Panc1 (cell line): ENCODE data around the gene USH2A.

ENCODE experiments used
- POLR2AphosphoS5 ChIP-seq: IDR thresholded peaks from 2 replicates; pipeline ENCODE4 v1.6.1; 2012; ENCODE audit warnings: mild to moderate bottlenecking, low read depth, low read length, moderate library complexity
- TCF7L2 ChIP-seq: IDR thresholded peaks from 2 replicates; pipeline ENCODE4 v1.6.1; 2011; ENCODE audit warnings: mild to moderate bottlenecking, low read depth, low read length, inconsistent platforms
- TF ChIP-seq, protein P1 (sequence below): fragments of 450-650 bp; IDR thresholded peaks from 2 replicates; pipeline ENCODE4 v1.5.1; 2017; ENCODE audit warnings: mild to moderate bottlenecking

DNA sequence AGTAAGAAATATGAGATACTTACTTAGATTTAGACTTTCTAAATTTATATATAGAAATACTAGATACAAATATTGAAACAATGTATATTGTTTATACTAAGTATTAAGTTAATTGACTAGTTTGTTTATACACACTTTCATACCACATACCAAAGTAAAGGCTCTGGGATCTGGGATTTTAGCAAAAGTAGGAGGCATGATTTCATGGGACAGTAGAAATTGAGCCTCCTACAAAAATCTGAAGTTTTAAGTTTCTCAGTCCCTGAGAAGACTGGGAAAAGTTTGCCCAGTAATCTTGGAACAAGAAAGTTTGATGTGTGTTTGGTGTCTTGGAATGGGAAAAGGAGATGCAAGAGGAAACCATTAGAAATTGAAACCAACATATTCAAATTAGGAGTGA, 825.3 kb downstream of the USH2A start:
- TF ChIP-seq TCF7L2 = no peak
- TF ChIP-seq, protein P1, sequence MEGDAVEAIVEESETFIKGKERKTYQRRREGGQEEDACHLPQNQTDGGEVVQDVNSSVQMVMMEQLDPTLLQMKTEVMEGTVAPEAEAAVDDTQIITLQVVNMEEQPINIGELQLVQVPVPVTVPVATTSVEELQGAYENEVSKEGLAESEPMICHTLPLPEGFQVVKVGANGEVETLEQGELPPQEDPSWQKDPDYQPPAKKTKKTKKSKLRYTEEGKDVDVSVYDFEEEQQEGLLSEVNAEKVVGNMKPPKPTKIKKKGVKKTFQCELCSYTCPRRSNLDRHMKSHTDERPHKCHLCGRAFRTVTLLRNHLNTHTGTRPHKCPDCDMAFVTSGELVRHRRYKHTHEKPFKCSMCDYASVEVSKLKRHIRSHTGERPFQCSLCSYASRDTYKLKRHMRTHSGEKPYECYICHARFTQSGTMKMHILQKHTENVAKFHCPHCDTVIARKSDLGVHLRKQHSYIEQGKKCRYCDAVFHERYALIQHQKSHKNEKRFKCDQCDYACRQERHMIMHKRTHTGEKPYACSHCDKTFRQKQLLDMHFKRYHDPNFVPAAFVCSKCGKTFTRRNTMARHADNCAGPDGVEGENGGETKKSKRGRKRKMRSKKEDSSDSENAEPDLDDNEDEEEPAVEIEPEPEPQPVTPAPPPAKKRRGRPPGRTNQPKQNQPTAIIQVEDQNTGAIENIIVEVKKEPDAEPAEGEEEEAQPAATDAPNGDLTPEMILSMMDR = no peak
- no peak for TF ChIP-seq POLR2AphosphoS5
